ENCODE results near the gene TGFA.

Gene TGFA

GRCh38 chr2:70523672-70523995, 30.0 kb downstream of the TGFA start:
- TF ChIP-seq, protein P1, sequence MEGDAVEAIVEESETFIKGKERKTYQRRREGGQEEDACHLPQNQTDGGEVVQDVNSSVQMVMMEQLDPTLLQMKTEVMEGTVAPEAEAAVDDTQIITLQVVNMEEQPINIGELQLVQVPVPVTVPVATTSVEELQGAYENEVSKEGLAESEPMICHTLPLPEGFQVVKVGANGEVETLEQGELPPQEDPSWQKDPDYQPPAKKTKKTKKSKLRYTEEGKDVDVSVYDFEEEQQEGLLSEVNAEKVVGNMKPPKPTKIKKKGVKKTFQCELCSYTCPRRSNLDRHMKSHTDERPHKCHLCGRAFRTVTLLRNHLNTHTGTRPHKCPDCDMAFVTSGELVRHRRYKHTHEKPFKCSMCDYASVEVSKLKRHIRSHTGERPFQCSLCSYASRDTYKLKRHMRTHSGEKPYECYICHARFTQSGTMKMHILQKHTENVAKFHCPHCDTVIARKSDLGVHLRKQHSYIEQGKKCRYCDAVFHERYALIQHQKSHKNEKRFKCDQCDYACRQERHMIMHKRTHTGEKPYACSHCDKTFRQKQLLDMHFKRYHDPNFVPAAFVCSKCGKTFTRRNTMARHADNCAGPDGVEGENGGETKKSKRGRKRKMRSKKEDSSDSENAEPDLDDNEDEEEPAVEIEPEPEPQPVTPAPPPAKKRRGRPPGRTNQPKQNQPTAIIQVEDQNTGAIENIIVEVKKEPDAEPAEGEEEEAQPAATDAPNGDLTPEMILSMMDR (IDR thresholded peaks at IDR 0.05; ENCODE audit: poor library complexity, severe bottlenecking): no peak
- no peak for ATAC-seq (ENCODE audit: low read depth)
- no peak overlapping the region for H3K4me3 ChIP-seq (ENCODE audit: severe bottlenecking)
- no peaks in the 10 kb centered on the region for H3K9me3 ChIP-seq (ENCODE audit: severe bottlenecking)
- H3K27ac ChIP-seq (ENCODE audit: poor library complexity, severe bottlenecking): peak overlapping the region; percentile 97
- peaks cover 75% of the 10 kb centered on the region for H3K4me1 ChIP-seq (ENCODE audit: insufficient read depth, poor library complexity, severe bottlenecking)
- no peak for DNase-seq (ENCODE audit: low spot score)
- H3K36me3 ChIP-seq (ENCODE audit: low read depth): peaks cover 11% of the 10 kb centered on the region; the same call in 1 of the 2 replicates
- no peaks in the 10 kb centered on the region for H3K27me3 ChIP-seq (ENCODE audit: insufficient read depth, poor library complexity, severe bottlenecking)

GRCh38 chr2:70522627-70523026, 31.0 kb downstream of the TGFA start:
- no peaks in the 10 kb centered on the region for H3K9me3 ChIP-seq (ENCODE audit: severe bottlenecking)
- no peak for DNase-seq (ENCODE audit: low spot score)
- no peaks in the 10 kb centered on the region for H3K27me3 ChIP-seq (ENCODE audit: insufficient read depth, poor library complexity, severe bottlenecking)
- TF ChIP-seq, protein P1 (IDR thresholded peaks at IDR 0.05; ENCODE audit: poor library complexity, severe bottlenecking): no peak
- no peak overlapping the region for H3K4me3 ChIP-seq (ENCODE audit: severe bottlenecking)
- H3K27ac ChIP-seq (ENCODE audit: poor library complexity, severe bottlenecking): peak overlapping the region; percentile 97
- peaks cover 13% of the 10 kb centered on the region; the same call in 1 of the 2 replicates for H3K36me3 ChIP-seq (ENCODE audit: low read depth)
- H3K4me1 ChIP-seq (ENCODE audit: insufficient read depth, poor library complexity, severe bottlenecking): peaks cover 83% of the 10 kb centered on the region
- no peak for ATAC-seq (ENCODE audit: low read depth)

GRCh38 chr2:70520825-70521224, 32.8 kb downstream of the TGFA start:
- TF ChIP-seq, protein P1 (IDR thresholded peaks at IDR 0.05; ENCODE audit: poor library complexity, severe bottlenecking): no peak
- peaks cover 13% of the 10 kb centered on the region for H3K36me3 ChIP-seq (ENCODE audit: low read depth)
- ATAC-seq (ENCODE audit: low read depth) (no peak), DNase-seq (ENCODE audit: low spot score) (no peak)
- no peaks in the 10 kb centered on the region for H3K9me3 ChIP-seq (ENCODE audit: severe bottlenecking)
- peak overlapping the region; percentile 97 for H3K27ac ChIP-seq (ENCODE audit: poor library complexity, severe bottlenecking)
- H3K4me3 ChIP-seq (ENCODE audit: severe bottlenecking): no peak overlapping the region
- H3K4me1 ChIP-seq (ENCODE audit: insufficient read depth, poor library complexity, severe bottlenecking): peaks cover 86% of the 10 kb centered on the region
- H3K27me3 ChIP-seq (ENCODE audit: insufficient read depth, poor library complexity, severe bottlenecking): no peaks in the 10 kb centered on the region

GRCh38 chr2:70519453-70519852, 34.2 kb downstream of the TGFA start:
- H3K27me3 ChIP-seq (ENCODE audit: insufficient read depth, poor library complexity, severe bottlenecking): no peaks in the 10 kb centered on the region
- DNase-seq (ENCODE audit: low spot score) (no peak), ATAC-seq (ENCODE audit: low read depth) (no peak)

DNA sequence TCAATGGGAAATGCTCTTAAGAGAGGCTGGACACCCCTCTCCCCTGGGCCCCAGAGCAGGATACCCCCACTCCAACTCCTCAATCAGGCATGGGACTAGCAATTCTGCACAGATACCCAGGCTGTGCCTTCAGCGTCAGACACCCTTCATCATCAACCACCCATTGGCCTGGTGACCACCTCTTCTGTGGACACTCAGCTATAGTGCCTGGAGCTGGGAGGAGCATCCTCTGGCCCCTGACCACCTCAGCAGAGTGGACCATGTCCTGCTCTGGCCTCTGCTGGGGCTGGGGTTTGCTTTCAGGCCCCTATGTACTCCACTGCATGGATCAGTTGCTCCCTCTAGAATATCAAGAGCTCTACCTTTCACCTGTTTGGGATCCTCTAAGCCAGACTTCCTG, 35.1 kb downstream of the TGFA start:
- no peaks in the 10 kb centered on the region for H3K9me3 ChIP-seq (ENCODE audit: severe bottlenecking)
- TF ChIP-seq, protein P1 (IDR thresholded peaks at IDR 0.05; ENCODE audit: poor library complexity, severe bottlenecking): no peak
- peak overlapping the region; percentile 97 for H3K27ac ChIP-seq (ENCODE audit: poor library complexity, severe bottlenecking)
- peaks cover 31% of the 10 kb centered on the region for H3K36me3 ChIP-seq (ENCODE audit: low read depth)
- H3K4me1 ChIP-seq (ENCODE audit: insufficient read depth, poor library complexity, severe bottlenecking): peaks cover 81% of the 10 kb centered on the region
- ATAC-seq (ENCODE audit: low read depth) (no peak), DNase-seq (ENCODE audit: low spot score) (no peak)
- no peaks in the 10 kb centered on the region for H3K27me3 ChIP-seq (ENCODE audit: insufficient read depth, poor library complexity, severe bottlenecking)
- H3K4me3 ChIP-seq (ENCODE audit: severe bottlenecking): no peak overlapping the region

More at GRCh38 chr2:70519453-70519852, 34.2 kb downstream of the TGFA start:
- peak overlapping the region; percentile 97 for H3K27ac ChIP-seq (ENCODE audit: poor library complexity, severe bottlenecking)
- no peaks in the 10 kb centered on the region for H3K9me3 ChIP-seq (ENCODE audit: severe bottlenecking)
- peaks cover 86% of the 10 kb centered on the region for H3K4me1 ChIP-seq (ENCODE audit: insufficient read depth, poor library complexity, severe bottlenecking)
- no peak overlapping the region for H3K4me3 ChIP-seq (ENCODE audit: severe bottlenecking)
- TF ChIP-seq, protein P1 (IDR thresholded peaks at IDR 0.05; ENCODE audit: poor library complexity, severe bottlenecking): no peak
- H3K36me3 ChIP-seq (ENCODE audit: low read depth): peaks cover 22% of the 10 kb centered on the region

All from RWPE2 (cell line).